Stimulated activated naive CD4-positive, alpha-beta T cell (primary cell): ENCODE results near the gene MMD.
"Not testable (repeated sequence)": the region's sequence is repeated elsewhere in the genome, so short reads cannot be mapped to it uniquely, and the experiment has no call there.

Experiments used
- DNase-seq, 6 experiments: peaks; one replicate each; lab custom pipeline; 2025; lab: John Stamatoyannopoulos, UW

MMD gene

DNA sequence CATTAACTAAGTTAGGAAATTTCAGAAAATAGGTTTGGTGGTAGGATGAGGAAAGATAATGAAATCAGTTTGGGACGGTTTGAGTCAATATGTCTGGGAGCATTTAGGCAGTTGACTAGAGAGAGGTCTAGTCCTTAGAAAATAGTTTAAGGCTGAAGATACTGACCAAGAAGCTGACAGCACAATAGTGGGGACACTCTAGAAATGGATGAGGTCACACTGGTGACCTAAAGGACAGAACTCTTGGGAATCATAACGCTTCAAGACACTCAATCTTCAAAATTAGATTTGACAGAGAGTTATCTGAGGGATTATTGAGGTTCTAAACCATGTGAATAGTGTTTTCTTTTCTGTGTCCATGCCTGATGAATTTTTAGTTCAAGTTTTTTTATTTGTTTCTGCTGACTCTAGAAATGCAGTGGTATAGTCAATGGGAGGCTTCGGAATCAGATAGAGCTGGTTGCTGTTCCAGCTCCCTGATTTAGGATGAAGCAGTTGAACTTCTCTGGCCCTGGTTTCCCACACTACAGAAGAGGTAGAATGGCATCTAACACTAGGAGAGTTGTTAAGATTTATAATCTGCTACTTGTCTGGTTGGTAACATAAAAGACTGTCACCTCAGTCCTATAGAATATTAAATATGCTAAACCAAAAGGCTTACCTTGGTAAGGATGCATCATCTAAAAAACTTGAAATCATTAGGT, 29.7 kb downstream of the MMD start:
- DNase-seq = no peak

DNA sequence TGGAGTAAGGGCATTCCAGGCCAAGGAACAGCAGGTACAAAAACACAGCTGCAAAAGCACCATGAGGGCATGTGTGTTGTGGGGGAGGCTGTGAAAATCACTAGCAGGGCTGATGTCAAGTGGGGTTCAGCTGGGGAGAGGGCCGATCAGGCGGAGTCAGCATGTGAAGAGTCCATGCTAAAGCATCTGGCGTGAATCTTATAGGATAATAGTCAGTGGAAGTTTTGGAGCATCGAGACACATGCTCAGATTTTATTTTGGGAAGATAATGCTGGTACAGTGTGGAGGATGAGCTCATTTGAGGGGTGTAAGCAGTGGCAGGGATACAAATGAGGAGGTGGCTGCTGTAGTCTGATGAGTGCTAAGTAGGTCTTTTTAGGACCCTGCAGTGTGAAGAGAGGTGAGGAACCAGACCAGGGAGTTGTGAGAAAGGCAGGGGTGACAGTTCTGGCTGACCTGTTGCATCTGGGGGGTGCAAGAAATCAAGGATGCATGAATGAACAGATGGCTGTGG, 30.3 kb downstream of the MMD start:
- no peak for DNase-seq

- no peak for DNase-seq
Measured at GRCh38 chr17:55390364-55390977, 31.2 kb downstream of the MMD start.

DNA sequence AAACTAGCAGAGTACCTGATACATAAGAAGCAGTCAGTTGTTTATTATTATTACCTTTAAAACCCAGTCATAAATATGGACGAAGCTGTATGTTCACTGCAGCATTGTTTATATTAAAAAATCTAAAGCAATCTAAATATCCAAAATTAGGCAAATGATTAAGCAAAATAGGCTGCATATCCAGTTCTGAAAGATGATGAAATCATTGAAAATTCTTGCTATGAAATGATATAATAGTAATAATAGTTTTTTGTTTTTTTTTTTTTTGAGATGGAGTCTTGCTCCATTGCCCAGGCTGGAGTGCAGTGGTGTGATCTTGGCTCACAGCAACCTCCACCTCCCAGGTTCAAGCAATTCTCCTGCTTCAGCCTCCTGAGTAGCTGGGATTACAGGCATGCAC, 31.9 kb downstream of the MMD start:
- not testable (repeated sequence) for DNase-seq

- DNase-seq = no peak
Measured at GRCh38 chr17:55388842-55389241, 32.8 kb downstream of the MMD start.

DNA sequence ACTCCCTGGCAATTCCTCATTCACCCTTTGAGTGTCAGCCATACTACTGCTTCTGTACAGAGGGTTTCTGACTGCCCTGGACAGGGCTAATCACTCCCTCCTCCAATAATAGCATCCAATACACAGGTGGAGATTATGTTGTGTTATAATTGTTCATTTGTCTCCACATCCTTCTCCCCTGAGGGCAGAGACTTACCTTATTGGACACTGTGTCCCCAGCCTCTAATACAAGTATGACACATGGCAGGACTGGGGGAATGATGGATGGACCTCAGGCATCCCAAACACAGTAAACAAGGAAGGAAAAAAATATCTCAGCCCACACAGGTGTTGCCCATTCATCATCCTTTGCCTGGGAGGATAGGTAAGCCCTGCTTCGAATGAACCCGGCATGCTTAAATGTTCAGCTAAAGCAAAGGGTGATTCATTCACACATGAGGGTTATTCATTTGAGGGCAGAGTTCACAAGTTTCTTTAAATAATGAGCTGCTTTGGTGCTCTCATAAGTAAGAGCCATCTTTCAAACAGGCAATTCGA, 34.8 kb downstream of the MMD start:
- DNase-seq = no peak

DNA sequence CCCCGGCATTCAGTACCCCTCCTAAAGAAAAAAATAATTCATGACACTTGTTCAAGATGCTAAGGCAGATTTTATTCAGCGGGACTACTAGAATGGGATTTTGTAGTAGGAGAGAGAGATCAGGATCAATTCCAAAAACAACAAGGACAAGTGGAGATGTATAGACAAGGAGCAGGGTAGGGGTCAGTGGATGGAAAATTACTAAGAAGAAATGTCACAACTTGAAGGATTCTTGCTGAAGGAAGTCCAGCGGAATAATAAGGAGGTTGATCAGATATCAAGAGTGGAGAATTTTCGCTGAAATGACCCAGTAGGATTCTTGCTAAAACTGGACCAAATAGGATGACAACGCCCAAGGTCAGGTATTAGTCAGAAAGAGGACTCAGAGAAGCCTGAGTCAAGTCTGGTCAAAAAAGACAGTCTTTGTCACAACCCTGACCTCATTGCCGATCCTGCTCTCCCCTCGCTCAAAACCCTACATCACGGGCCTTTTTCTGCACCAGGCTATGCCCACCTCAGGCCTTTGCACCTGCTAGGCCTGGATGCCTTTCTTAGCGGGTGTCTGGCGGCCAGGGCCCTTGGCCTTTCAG, 36.9 kb downstream of the MMD start:
- DNase-seq = no peak

- no peak for DNase-seq
Measured at GRCh38 chr17:55383771-55384642, 37.6 kb downstream of the MMD start.

GRCh38 chr17:55381017-55381770, 40.4 kb downstream of the MMD start:
- DNase-seq = no peak

- DNase-seq = no peak
Measured at GRCh38 chr17:55377671-55378275, 43.9 kb downstream of the MMD start.

GRCh38 chr17:55368706-55369105, 52.9 kb downstream of the MMD start:
- no peak for DNase-seq

DNA sequence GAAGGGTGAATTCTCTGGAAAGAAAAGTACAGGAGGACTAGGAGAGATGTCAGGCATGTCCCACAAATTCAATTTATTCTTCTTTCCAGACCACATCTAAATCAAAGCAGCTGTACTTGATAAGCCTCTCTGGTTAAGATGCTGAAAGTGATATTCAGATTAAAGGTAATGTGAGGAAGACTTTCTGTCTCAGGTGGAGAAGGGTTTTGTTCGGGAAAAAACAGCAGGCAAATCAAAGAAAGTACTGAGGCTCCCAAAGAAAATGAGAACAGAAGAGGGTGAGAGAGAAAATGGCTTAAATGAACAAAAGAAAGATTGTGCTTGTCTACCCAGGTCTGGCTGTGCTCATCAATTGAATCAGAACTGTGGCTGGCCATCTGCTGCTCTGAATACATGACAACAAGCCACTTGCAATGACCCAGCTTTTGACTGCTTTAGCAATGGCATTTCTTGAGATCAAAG, 55.6 kb downstream of the MMD start:
- no peak for DNase-seq

- no peak for DNase-seq
Measured at GRCh38 chr17:55363033-55363432, 58.6 kb downstream of the MMD start.

DNA sequence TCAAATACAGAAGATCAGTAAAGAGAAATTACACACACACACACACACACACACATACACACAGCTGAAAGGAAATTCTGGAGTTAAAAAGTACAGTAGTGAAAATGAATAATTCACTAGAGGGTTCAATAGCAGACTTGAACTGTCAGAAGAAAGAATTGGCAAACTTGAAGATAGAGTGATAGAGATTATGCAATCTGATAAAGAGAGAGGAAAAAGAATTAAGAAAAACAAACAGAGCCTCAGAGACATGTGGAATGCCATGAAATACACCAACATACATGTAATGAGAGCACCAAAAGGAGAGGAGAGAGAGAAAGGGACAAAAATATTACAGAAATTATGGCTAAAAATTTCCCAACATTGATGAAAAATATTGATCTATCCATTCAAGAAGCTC, 60.7 kb downstream of the MMD start:
- DNase-seq = no peak

- DNase-seq = peak; percentile 3 to 46 (median 16)
Measured at GRCh38 chr17:55356434-55357328, 65.0 kb downstream of the MMD start.

DNA sequence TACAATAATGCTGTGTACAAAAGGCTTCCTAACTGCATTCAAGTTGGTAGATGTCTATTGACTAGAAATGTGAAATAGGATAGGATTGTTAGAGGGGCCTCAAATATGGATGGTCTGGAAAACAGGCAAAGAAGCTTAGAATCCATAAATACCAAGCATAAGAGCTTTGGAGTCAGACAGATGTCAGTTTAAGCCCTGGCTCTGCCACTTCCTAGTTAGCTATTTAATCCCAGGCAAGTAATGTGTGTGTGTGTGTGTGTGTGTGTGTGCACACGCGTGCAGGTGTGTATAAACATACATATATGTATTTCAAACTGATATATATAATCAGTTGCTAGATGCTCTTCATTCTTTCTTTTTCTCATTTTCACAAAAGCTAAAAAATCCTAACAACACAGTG, 66.7 kb downstream of the MMD start:
- no peak for DNase-seq

DNA sequence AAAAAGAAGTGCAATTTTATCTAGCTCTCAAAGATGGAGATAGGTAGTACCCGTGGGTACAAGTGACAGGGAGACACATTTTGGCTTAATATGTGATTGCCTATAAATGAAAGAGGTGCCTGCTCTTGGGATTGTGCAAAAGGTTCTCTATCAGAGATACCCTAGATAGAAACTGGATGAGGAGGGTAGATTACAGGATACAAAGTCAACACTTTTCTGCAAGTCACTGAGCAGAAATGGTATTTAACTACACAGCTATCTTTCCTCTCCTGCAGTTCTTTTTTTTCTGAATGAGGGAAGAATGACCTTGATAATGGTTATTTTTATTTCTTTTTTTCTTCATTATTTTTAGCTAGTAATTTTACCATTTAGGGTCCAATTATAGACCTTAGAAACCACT, 67.6 kb downstream of the MMD start:
- DNase-seq = no peak

DNA sequence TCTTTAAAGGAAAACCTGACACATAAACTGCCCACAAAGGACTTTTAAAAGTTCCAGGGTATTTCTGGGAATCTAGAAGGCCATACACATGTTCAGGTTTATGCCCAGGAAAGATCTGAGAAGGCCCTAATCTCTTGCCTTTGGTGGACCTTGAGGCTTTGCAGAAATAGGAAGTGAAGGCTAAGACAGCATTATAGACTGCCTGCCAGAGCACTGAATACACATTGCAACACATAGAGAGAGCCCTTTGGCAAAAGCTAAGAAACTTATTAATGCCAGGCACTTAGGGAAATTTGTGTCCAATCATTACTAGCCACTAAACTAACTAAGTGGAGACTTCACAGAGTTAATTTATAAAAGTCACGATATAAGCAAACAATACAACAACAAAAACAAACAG, 70.4 kb downstream of the MMD start:
- DNase-seq = no peak

GRCh38 chr17:55350825-55351205, 70.8 kb downstream of the MMD start:
- DNase-seq = no peak
